WTC11 (cell line): ENCODE data around the gene FOXL2.

Experiments
- FOXJ3 ChIP-seq: sonication (generic); formaldehyde crosslinking; IDR thresholded peaks from 2 replicates; pipeline ENCODE4 v1.9.0; 2021; ENCODE audit warnings: missing genetic modification reagents, mild to moderate bottlenecking, borderline replicate concordance
- TF ChIP-seq, protein P1 (sequence below): fragments of 200-600 bp; IDR thresholded peaks from 2 replicates; pipeline ENCODE4 v1.8.0; 2022; ENCODE audit warnings: antibody characterized with exemption
- TF ChIP-seq, protein P2 (sequence below): sonication (generic); formaldehyde crosslinking; IDR thresholded peaks from 2 replicates; pipeline ENCODE4 v1.8.0; 2023; ENCODE audit warnings: missing genetic modification reagents, mild to moderate bottlenecking, borderline replicate concordance
- TF ChIP-seq, protein P3 (sequence below): sonication (generic); formaldehyde crosslinking; IDR thresholded peaks from 2 replicates; pipeline ENCODE4 v1.8.1; 2023; ENCODE audit warnings: mild to moderate bottlenecking, missing genetic modification reagents, moderate library complexity
- TF ChIP-seq, protein P4 (sequence below): sonication (generic); formaldehyde crosslinking; IDR thresholded peaks from 2 replicates; pipeline ENCODE4 v1.8.0; 2022; ENCODE audit warnings: mild to moderate bottlenecking, missing genetic modification reagents

DNA sequence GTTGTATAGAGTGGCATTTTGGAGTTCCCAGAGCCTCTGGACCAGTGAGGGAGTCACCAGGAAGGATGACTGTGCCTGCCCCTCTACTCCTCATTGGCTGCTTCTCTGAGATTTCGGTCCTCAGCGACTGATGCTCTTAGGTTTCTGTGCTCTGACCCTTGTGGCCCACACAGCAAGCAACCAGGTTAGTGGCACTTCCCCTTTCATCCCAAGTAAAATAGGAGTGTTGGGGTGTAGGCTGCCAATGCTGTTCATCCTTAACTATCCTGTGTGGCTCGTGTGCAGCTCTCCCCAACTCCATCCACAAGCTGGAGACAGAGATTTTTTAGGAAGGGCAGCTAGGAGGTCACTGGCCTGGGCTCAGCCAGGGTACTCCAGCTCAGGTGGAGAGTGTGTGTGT, 37.9 kb upstream of the FOXL2 start:
- TF ChIP-seq, protein P1, sequence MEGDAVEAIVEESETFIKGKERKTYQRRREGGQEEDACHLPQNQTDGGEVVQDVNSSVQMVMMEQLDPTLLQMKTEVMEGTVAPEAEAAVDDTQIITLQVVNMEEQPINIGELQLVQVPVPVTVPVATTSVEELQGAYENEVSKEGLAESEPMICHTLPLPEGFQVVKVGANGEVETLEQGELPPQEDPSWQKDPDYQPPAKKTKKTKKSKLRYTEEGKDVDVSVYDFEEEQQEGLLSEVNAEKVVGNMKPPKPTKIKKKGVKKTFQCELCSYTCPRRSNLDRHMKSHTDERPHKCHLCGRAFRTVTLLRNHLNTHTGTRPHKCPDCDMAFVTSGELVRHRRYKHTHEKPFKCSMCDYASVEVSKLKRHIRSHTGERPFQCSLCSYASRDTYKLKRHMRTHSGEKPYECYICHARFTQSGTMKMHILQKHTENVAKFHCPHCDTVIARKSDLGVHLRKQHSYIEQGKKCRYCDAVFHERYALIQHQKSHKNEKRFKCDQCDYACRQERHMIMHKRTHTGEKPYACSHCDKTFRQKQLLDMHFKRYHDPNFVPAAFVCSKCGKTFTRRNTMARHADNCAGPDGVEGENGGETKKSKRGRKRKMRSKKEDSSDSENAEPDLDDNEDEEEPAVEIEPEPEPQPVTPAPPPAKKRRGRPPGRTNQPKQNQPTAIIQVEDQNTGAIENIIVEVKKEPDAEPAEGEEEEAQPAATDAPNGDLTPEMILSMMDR: no peak
- TF ChIP-seq, protein P2, sequence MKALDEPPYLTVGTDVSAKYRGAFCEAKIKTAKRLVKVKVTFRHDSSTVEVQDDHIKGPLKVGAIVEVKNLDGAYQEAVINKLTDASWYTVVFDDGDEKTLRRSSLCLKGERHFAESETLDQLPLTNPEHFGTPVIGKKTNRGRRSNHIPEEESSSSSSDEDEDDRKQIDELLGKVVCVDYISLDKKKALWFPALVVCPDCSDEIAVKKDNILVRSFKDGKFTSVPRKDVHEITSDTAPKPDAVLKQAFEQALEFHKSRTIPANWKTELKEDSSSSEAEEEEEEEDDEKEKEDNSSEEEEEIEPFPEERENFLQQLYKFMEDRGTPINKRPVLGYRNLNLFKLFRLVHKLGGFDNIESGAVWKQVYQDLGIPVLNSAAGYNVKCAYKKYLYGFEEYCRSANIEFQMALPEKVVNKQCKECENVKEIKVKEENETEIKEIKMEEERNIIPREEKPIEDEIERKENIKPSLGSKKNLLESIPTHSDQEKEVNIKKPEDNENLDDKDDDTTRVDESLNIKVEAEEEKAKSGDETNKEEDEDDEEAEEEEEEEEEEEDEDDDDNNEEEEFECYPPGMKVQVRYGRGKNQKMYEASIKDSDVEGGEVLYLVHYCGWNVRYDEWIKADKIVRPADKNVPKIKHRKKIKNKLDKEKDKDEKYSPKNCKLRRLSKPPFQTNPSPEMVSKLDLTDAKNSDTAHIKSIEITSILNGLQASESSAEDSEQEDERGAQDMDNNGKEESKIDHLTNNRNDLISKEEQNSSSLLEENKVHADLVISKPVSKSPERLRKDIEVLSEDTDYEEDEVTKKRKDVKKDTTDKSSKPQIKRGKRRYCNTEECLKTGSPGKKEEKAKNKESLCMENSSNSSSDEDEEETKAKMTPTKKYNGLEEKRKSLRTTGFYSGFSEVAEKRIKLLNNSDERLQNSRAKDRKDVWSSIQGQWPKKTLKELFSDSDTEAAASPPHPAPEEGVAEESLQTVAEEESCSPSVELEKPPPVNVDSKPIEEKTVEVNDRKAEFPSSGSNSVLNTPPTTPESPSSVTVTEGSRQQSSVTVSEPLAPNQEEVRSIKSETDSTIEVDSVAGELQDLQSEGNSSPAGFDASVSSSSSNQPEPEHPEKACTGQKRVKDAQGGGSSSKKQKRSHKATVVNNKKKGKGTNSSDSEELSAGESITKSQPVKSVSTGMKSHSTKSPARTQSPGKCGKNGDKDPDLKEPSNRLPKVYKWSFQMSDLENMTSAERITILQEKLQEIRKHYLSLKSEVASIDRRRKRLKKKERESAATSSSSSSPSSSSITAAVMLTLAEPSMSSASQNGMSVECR (CRISPR knock-in tag): no peak
- TF ChIP-seq FOXJ3 (CRISPR knock-in tag): no peak
- TF ChIP-seq, protein P3, sequence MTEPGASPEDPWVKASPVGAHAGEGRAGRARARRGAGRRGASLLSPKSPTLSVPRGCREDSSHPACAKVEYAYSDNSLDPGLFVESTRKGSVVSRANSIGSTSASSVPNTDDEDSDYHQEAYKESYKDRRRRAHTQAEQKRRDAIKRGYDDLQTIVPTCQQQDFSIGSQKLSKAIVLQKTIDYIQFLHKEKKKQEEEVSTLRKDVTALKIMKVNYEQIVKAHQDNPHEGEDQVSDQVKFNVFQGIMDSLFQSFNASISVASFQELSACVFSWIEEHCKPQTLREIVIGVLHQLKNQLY (CRISPR knock-in tag): no peak
- TF ChIP-seq, protein P4, sequence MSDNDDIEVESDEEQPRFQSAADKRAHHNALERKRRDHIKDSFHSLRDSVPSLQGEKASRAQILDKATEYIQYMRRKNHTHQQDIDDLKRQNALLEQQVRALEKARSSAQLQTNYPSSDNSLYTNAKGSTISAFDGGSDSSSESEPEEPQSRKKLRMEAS (CRISPR knock-in tag): no peak
